Chondrocyte (in vitro differentiated cells): ENCODE data around the gene THEM5. TPM values are rescaled to one million over a fixed set of nuclear protein-coding genes. Genes with fewer than 3 reads are reported as not detected.
A peak's percentile ranks its signal among the peaks of the same experiment; 100 is the strongest.

Source experiments
- DNase-seq: peaks from one replicate; pipeline ENCODE4 v3.0.0; 2021; ENCODE audit warnings: mixed read lengths, low spot score
- H3K27ac Mint-ChIP-seq: one replicate; pipeline ENCODE4 v1.8.0; 2021; ENCODE audit warnings: mild to moderate bottlenecking, moderate library complexity, mixed read lengths; ENCODE audit not compliant: unreplicated experiment
- H3K27me3 Mint-ChIP-seq: 2 replicates; pipeline ENCODE4 v1.8.0; 2021; ENCODE audit warnings: low read depth, mixed read lengths
- H3K36me3 Mint-ChIP-seq: 2 replicates; pipeline ENCODE4 v1.8.0; 2021; ENCODE audit warnings: low read depth, mixed read lengths
- H3K4me1 Mint-ChIP-seq: 2 replicates; pipeline ENCODE4 v1.8.0; 2021; ENCODE audit warnings: low read depth, mild to moderate bottlenecking, mixed read lengths
- H3K4me3 Mint-ChIP-seq: one replicate; pipeline ENCODE4 v1.8.0; 2021; ENCODE audit warnings: mild to moderate bottlenecking, moderate library complexity, mixed read lengths; ENCODE audit not compliant: unreplicated experiment
- H3K9me3 Mint-ChIP-seq: 2 replicates; pipeline ENCODE4 v1.8.0; 2021; ENCODE audit warnings: low read depth, mixed read lengths
- CTCF ChIP-seq: fragments of 200-600 bp; sonication (generic); IDR thresholded peaks from 2 replicates; pipeline ENCODE4 v1.5.0; 2021; ENCODE audit warnings: antibody characterized with exemption, mild to moderate bottlenecking, moderate library complexity
- total RNA-seq: library from RNA; stranded (reverse); gene quantifications from 3 replicates; pipeline ENCODE4 v1.2.1, GENCODE V29; 2021

Gene THEM5
- total RNA-seq, 1 donor from 2014 or later: not detected

DNA sequence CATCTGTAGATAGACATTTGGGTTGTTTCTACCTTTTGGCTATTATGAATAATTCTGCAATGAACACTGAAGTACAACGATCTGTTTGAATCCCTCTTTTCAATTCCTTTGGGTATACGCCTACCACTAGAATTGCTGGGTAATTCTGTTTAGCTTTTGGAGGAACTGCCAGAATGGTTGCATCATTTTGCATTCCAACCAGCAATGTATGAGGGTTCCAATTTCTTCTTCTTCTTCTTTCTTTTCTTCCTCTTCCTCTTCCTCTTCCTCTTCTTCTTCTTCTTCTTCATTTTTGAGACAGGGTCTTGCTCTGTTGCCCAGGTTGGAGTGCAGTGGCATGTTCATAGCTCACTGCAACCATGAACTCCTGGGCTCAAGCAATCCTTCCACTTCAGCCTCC, 13.8 kb upstream of the THEM5 start:
- no peaks in the 10 kb centered on the region for H3K9me3 Mint-ChIP-seq
- TF ChIP-seq CTCF: no peak
- no peaks in the 10 kb centered on the region for H3K36me3 Mint-ChIP-seq
- peaks cover 3% of the 10 kb centered on the region for H3K27me3 Mint-ChIP-seq
- no peak overlapping the region for H3K4me3 Mint-ChIP-seq
- no peak for DNase-seq
- H3K27ac Mint-ChIP-seq: no peak overlapping the region
- H3K4me1 Mint-ChIP-seq: peaks cover 14% of the 10 kb centered on the region

GRCh38 chr1:151864411-151864810, 10.9 kb upstream of the THEM5 start:
- Mint-ChIP-seq H3K4me3 (no peak overlapping the region), H3K27me3 (peaks cover 3% of the 10 kb centered on the region), H3K4me1 (peaks cover 16% of the 10 kb centered on the region), H3K36me3 (no peaks in the 10 kb centered on the region), H3K9me3 (no peaks in the 10 kb centered on the region), H3K27ac (no peak overlapping the region)
- DNase-seq: no peak
- TF ChIP-seq CTCF: no peak

- peak overlapping the region; percentile 27 for H3K27ac Mint-ChIP-seq
- no peaks in the 10 kb centered on the region for H3K36me3 Mint-ChIP-seq
- H3K9me3 Mint-ChIP-seq: no peaks in the 10 kb centered on the region
- H3K27me3 Mint-ChIP-seq: peaks cover 3% of the 10 kb centered on the region
- H3K4me1 Mint-ChIP-seq: peaks cover 8% of the 10 kb centered on the region
- H3K4me3 Mint-ChIP-seq: no peak overlapping the region
- TF ChIP-seq CTCF: no peak
- DNase-seq: no peak
Observed at GRCh38 chr1:151862604-151863003, 9.1 kb upstream of the THEM5 start.

- Mint-ChIP-seq H3K27me3 (peaks cover 3% of the 10 kb centered on the region), H3K27ac (no peak overlapping the region), H3K4me1 (peaks cover 13% of the 10 kb centered on the region), H3K4me3 (no peak overlapping the region), H3K36me3 (no peaks in the 10 kb centered on the region), H3K9me3 (no peaks in the 10 kb centered on the region)
- TF ChIP-seq CTCF: no peak
- DNase-seq: no peak
Observed at GRCh38 chr1:151860504-151861187, 7.1 kb upstream of the THEM5 start.

- Mint-ChIP-seq H3K27me3 (peaks cover 3% of the 10 kb centered on the region), H3K9me3 (no peaks in the 10 kb centered on the region), H3K4me3 (no peak overlapping the region), H3K4me1 (peaks cover 17% of the 10 kb centered on the region), H3K27ac (no peak overlapping the region), H3K36me3 (no peaks in the 10 kb centered on the region)
- no peak for TF ChIP-seq CTCF
- no peak for DNase-seq
Observed at GRCh38 chr1:151859891-151860293, 6.4 kb upstream of the THEM5 start.
